GM12872 (cell line): ENCODE measurements around the gene KCNJ9.

Source experiments
- TF ChIP-seq, protein P1 (sequence below): IDR thresholded peaks from 3 replicates; pipeline ENCODE4 v1.5.1; 2011; ENCODE audit warnings: low read depth, mild to moderate bottlenecking, low read length, moderate library complexity; ENCODE audit not compliant: insufficient read depth

Gene KCNJ9

DNA sequence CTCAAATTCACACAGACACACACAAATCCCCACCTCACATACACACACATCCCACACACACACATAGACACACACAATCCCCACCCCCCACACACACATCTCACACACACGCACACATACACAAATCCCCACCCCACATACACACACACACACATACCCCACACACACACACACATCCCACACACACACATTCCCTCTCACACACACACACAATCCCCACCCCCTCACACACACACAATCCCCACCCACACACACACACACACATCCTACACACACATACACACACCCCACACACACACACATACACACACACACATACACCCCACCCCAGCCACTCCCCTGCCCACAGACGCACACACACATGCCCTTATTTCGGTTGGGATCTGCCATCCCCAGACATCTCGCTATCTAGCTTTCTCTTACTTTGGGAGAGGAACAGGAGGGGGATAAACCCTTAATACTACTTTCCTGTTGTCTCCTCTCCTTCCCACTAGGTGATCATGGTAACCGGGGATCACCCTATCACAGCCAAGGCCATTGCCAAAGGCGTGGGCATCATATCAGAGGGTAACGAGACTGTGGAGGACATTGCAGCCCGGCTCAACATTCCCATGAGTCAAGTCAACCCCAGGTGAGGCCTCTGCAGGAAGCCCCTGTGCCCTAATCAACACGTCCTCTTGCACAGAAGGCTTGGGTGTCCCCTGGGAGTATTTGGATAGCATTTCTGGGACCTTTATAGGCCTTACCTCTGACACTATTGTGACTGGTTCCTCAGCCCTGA, 52.8 kb downstream of the KCNJ9 start:
- TF ChIP-seq, protein P1, sequence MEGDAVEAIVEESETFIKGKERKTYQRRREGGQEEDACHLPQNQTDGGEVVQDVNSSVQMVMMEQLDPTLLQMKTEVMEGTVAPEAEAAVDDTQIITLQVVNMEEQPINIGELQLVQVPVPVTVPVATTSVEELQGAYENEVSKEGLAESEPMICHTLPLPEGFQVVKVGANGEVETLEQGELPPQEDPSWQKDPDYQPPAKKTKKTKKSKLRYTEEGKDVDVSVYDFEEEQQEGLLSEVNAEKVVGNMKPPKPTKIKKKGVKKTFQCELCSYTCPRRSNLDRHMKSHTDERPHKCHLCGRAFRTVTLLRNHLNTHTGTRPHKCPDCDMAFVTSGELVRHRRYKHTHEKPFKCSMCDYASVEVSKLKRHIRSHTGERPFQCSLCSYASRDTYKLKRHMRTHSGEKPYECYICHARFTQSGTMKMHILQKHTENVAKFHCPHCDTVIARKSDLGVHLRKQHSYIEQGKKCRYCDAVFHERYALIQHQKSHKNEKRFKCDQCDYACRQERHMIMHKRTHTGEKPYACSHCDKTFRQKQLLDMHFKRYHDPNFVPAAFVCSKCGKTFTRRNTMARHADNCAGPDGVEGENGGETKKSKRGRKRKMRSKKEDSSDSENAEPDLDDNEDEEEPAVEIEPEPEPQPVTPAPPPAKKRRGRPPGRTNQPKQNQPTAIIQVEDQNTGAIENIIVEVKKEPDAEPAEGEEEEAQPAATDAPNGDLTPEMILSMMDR = no peak

DNA sequence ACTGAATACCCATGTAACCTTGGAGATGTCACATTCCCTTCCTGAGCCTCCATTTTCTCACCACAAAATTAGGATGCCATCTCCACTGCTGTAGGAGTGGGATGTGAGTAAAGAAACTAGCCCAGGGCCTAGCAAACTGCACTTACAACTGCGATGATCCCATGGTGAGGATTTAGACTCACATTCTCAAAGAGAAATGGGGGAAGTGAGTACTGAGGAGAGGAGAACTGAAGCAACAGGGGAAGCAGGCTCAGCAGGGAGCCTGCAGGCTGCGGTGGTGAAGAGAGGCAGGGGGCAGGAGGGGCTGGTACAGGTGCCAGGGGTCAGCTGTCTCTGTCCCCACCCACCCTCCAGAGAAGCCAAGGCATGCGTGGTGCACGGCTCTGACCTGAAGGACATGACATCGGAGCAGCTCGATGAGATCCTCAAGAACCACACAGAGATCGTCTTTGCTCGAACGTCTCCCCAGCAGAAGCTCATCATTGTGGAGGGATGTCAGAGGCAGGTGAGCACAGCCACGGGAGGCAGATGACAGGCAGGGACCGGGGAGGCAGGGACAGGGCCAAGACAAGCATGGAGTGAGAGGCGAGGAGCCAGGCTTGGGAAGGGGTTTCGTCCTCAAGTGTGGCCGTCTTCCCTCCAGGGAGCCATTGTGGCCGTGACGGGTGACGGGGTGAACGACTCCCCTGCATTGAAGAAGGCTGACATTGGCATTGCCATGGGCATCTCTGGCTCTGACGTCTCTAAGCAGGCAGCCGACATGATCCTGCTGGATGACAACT, 53.6 kb downstream of the KCNJ9 start:
- TF ChIP-seq, protein P1 = no peak

DNA sequence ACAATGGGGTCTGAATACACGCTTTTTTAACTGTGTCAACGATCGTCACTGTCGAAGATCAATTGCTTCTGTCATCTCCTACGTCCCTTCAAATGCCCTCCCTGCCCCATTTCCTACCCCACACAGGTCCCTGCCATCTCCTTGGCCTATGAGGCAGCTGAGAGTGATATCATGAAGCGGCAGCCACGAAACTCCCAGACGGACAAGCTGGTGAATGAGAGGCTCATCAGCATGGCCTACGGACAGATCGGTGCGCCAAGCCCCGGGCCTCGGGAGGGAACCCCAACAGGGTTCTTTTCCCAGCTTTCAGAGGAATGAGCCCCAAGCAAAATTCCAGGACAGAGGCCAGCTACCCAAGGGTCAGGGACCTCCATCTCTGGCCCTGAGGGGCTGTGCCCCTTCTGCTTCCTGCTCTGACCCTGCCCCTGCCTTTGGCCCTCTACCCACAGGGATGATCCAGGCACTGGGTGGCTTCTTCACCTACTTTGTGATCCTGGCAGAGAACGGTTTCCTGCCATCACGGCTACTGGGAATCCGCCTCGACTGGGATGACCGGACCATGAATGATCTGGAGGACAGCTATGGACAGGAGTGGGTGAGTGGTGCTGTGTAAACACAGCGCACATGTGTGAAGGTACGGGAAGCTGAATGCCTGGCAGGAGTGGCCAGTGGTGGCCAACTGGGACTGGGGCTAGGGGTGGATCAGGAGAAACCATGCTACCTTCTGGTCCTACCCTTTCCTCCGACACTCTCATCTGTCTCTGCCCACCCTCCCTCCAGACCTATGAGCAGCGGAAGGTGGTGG, 55.0 kb downstream of the KCNJ9 start:
- TF ChIP-seq, protein P1 = no peak

DNA sequence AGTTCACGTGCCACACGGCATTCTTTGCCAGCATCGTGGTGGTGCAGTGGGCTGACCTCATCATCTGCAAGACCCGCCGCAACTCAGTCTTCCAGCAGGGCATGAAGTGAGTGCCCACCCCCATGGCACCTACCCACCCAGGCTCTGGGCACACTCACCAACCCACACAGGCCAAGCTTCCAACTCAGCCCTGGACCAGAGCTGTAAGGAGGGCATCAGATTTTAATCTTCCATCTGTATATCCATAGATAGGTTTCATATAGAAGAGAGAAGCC, 55.5 kb downstream of the KCNJ9 start:
- TF ChIP-seq, protein P1 = no peak

DNA sequence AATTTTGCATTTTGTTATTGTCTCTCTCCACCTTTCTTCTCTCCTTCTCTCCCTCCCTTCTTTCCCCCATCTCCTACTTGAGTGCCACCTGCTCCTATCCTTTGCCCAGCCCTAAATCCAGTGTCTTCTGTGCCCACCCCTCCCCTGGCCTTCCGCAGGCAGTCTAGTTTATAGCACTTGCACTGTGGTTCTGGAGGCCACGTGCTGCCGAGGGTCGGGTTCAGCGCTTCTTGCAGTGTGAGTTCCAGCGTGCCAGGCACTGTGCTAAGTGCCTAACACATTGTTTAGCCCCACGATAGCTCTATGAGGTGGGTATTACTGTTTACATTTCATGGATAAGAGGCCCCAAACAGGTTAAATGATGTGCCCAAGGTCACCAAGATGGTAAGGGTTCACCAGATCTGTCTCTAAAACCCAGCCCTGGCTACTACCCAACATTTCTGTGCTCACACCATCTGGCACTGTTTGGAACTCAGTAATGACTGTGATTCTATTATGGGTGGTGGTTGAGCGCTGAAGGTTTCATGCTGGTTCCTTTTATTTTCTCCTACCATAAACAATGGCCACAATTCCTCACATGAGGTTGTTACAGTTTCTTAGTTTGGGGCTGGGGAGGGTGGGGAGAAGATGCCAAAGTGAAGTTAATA, 56.0 kb downstream of the KCNJ9 start:
- TF ChIP-seq, protein P1 = no peak

DNA sequence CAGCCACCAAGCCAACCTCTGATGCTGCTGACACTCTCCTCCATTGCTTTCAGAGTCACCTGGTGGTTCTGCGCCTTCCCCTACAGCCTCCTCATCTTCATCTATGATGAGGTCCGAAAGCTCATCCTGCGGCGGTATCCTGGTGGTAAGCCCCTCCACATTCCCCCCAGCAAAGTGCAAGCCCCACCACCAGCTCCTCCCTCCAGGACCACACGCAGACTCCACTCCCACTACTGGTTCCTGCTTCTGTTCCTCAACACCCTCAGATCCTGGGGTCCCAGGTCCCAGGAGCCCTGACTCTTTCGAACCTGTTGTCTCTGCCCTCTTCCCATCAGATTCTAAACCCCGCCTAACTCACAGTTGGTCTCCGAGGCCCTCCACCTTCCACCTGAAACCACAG, 58.5 kb downstream of the KCNJ9 start:
- TF ChIP-seq, protein P1 = no peak
